Mesenchymal stem cell (in vitro differentiated cells and primary cell): Measurements from ENCODE around the gene TMEM248.
"Not testable (repeated sequence)": the region's sequence is repeated elsewhere in the genome, so short reads cannot be mapped to it uniquely, and the experiment has no call there.

Source experiments
- DNase-seq: peaks from one replicate; pipeline ENCODE4 v3.0.0-alpha.2; 2013
- H2AFZ ChIP-seq: one replicate; pipeline ENCODE4 v1.6.1; 2013; ENCODE audit warnings: low read depth, mild to moderate bottlenecking, control low read depth, inconsistent platforms, low read length, moderate library complexity
- H2AK5ac ChIP-seq: 2 replicates; pipeline ENCODE4 v1.6.1; 2013; ENCODE audit warnings: low read length, moderate library complexity, mild to moderate bottlenecking, inconsistent platforms; ENCODE audit not compliant: severe bottlenecking
- H2BK120ac ChIP-seq: one replicate; pipeline ENCODE4 v1.6.1; 2013; ENCODE audit warnings: low read depth, mild to moderate bottlenecking, inconsistent platforms, low read length, moderate library complexity
- H2BK12ac ChIP-seq, 2 experiments: one replicate each; pipeline ENCODE4 v1.6.1; 2013; ENCODE audit warnings: inconsistent platforms in 2 of 2, low read length in 2 of 2, mild to moderate bottlenecking in 2 of 2, moderate library complexity in 2 of 2, control low read depth in 1 of 2
- H2BK15ac ChIP-seq: one replicate; pipeline ENCODE4 v1.6.1; 2013; ENCODE audit warnings: mild to moderate bottlenecking, low read depth, inconsistent platforms; ENCODE audit not compliant: poor library complexity, severe bottlenecking
- H2BK5ac ChIP-seq: 2 replicates; pipeline ENCODE4 v1.6.1; 2013; ENCODE audit warnings: low read depth, mild to moderate bottlenecking, low read length, control low read depth, inconsistent platforms; ENCODE audit not compliant: poor library complexity, severe bottlenecking
- H3K14ac ChIP-seq, 2 experiments: one replicate each; pipeline ENCODE4 v1.6.1; 2013; ENCODE audit warnings: inconsistent platforms in 2 of 2, low read length in 2 of 2, control low read depth in 1 of 2, mild to moderate bottlenecking in 1 of 2, moderate library complexity in 1 of 2
- H3K18ac ChIP-seq, 2 experiments: one replicate each; pipeline ENCODE4 v1.6.1; 2013; ENCODE audit warnings: inconsistent platforms in 2 of 2, low read length in 2 of 2, control low read depth in 1 of 2, low read depth in 1 of 2, mild to moderate bottlenecking in 1 of 2
- H3K23ac ChIP-seq, 2 experiments: one replicate each; pipeline ENCODE4 v1.6.1; 2013; ENCODE audit warnings: inconsistent platforms in 2 of 2, low read length in 2 of 2, mild to moderate bottlenecking in 2 of 2, moderate library complexity in 2 of 2, control low read depth in 1 of 2
- H3K27ac ChIP-seq: 2 replicates; pipeline ENCODE4 v1.5.1; 2013; ENCODE audit warnings: mild to moderate bottlenecking, moderate library complexity, low read length, control low read depth, inconsistent platforms; ENCODE audit not compliant: poor library complexity, severe bottlenecking
- H3K27me3 ChIP-seq, 2 experiments: 2 replicates each; pipeline versions ENCODE4 v1.6.1 to v1.7.0; 2013; ENCODE audit warnings: low read length in 2 of 2, mild to moderate bottlenecking in 2 of 2, moderate library complexity in 2 of 2, control low read depth in 1 of 2, inconsistent platforms in 1 of 2; ENCODE audit not compliant: control insufficient read depth in 1 of 2, insufficient read depth in 1 of 2
- H3K36me3 ChIP-seq, 2 experiments: 2 replicates each; pipeline versions ENCODE4 v1.6.1 to v1.7.0; 2013; ENCODE audit warnings: low read length in 2 of 2, control low read depth in 1 of 2, inconsistent platforms in 1 of 2, low read depth in 1 of 2, mild to moderate bottlenecking in 1 of 2; ENCODE audit not compliant: insufficient read depth in 2 of 2, control insufficient read depth in 1 of 2
- H3K4ac ChIP-seq, 2 experiments: one replicate each; pipeline ENCODE4 v1.6.1; 2013; ENCODE audit warnings: inconsistent platforms in 2 of 2, low read length in 2 of 2, mild to moderate bottlenecking in 2 of 2, moderate library complexity in 2 of 2, control low read depth in 1 of 2, low read depth in 1 of 2
- H3K4me1 ChIP-seq: 2 replicates; pipeline ENCODE4 v1.6.1; 2013; ENCODE audit warnings: low read depth, low read length, control low read depth; ENCODE audit not compliant: control insufficient read depth, insufficient read depth
- H3K4me2 ChIP-seq: 2 replicates; pipeline ENCODE4 v1.6.1; 2013; ENCODE audit warnings: low read length, mild to moderate bottlenecking, inconsistent platforms; ENCODE audit not compliant: poor library complexity, severe bottlenecking
- H3K4me3 ChIP-seq, 2 experiments: 2 replicates each; pipeline versions ENCODE4 v1.5.1 to v1.7.0; 2013; ENCODE audit warnings: low read length in 2 of 2, mild to moderate bottlenecking in 2 of 2, control low read depth in 1 of 2, low read depth in 1 of 2; ENCODE audit not compliant: insufficient read depth in 1 of 2
- H3K79me1 ChIP-seq: replicated peaks from 2 replicates; pipeline ENCODE4 v1.6.1; 2013; ENCODE audit warnings: mild to moderate bottlenecking, control low read depth, low read length, inconsistent platforms; ENCODE audit not compliant: poor library complexity, severe bottlenecking
- H3K9ac ChIP-seq: 2 replicates; pipeline ENCODE4 v1.7.0; 2013; ENCODE audit warnings: mild to moderate bottlenecking, low read length, moderate library complexity
- H3K9me3 ChIP-seq: 2 replicates; pipeline ENCODE4 v1.7.0; 2013; ENCODE audit warnings: mild to moderate bottlenecking, low read length; ENCODE audit not compliant: control insufficient read depth
- H4K8ac ChIP-seq: one replicate; pipeline ENCODE4 v1.6.1; 2013; ENCODE audit warnings: inconsistent platforms, mild to moderate bottlenecking, low read length, moderate library complexity
- H4K91ac ChIP-seq: one replicate; pipeline ENCODE4 v1.6.1; 2013; ENCODE audit warnings: mild to moderate bottlenecking, low read length, inconsistent platforms
- WGBS: methylation state at CpG from one replicate; pipeline ENCODE4 v1.1.7; 2013; ENCODE audit warnings: mixed read lengths; 5-methylcytosine and 5-hydroxymethylcytosine counted together

TMEM248 gene

DNA sequence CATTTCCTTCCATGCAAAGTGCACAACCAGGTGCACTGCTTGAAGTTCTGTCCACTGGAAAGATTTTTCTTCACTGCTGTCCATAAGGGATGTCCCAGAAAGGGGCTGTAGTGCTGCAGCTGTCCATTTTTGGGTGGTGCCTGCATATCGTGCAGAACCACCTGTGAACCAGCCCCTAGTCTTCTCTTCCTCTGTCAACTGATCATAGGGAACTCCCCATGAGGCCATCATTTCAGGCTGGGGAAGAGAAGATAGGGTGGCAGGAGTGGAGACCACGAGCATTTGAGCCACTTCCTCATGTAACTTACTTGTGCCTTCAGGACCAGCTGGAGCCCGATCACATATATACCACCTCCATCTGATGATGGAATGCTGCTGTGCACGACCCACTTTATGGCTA is 12.4 kb upstream of the TMEM248 start:
- not testable (repeated sequence) for H3K4me1 ChIP-seq, H3K4me2 ChIP-seq, H3K9ac ChIP-seq, DNase-seq, H3K4me3 ChIP-seq, H4K8ac ChIP-seq, H3K79me1 ChIP-seq, H3K27ac ChIP-seq, H3K14ac ChIP-seq, H3K9me3 ChIP-seq, H2AK5ac ChIP-seq, H2BK120ac ChIP-seq, H2BK15ac ChIP-seq, H3K27me3 ChIP-seq, H4K91ac ChIP-seq, H3K4ac ChIP-seq, H3K23ac ChIP-seq, H3K18ac ChIP-seq, H2BK12ac ChIP-seq, H2BK5ac ChIP-seq, H2AFZ ChIP-seq
- peaks cover 4 to 14% of the 10 kb centered on the region in 2 experiments for H3K36me3 ChIP-seq
- 82% methylated on average over 3 of the region's 4 CpGs for WGBS

DNA sequence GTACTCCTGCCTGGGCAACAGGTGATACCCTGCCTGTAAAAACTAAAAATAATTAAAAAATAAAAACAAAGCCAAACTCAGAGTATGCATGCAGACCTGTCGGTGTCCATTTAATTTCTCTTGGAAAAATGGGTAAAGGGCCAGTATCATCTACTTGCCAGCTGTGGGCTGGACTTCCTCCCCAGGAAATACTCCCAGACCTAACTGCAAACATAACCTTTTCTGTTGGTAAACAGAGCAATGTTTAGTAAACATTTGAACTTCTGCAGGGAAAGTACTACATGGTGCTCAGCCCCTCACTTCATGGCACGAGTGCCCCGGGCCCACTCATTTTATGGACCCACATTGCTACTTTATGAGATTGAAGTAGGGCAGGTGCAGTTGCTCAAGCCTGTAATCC is 10.2 kb upstream of the TMEM248 start:
- Histone ChIP-seq H2BK15ac (no peak overlapping the region), H2AFZ (no peak overlapping the region), H3K9me3 (no peaks in the 10 kb centered on the region), H3K14ac (no peak overlapping the region), H2BK5ac (no peak overlapping the region), H3K4me3 (no peak overlapping the region), H3K36me3 (no peaks in the 10 kb centered on the region), H2AK5ac (no peak overlapping the region), H2BK120ac (no peak overlapping the region), H3K4me1 (peaks cover 2% of the 10 kb centered on the region), H3K18ac (no peak overlapping the region), H3K4ac (no peak overlapping the region), H3K4me2 (no peak overlapping the region), H3K27me3 (no peaks in the 10 kb centered on the region), H3K23ac (no peak overlapping the region), H2BK12ac (no peak overlapping the region), H3K9ac (no peak overlapping the region), H4K8ac (no peak overlapping the region), H3K79me1 (no peaks in the 10 kb centered on the region), H4K91ac (no peak overlapping the region), H3K27ac (no peak overlapping the region)
- WGBS, result 88% methylated on average over 3 of the region's 3 CpGs
- DNase-seq, result no peak

DNA sequence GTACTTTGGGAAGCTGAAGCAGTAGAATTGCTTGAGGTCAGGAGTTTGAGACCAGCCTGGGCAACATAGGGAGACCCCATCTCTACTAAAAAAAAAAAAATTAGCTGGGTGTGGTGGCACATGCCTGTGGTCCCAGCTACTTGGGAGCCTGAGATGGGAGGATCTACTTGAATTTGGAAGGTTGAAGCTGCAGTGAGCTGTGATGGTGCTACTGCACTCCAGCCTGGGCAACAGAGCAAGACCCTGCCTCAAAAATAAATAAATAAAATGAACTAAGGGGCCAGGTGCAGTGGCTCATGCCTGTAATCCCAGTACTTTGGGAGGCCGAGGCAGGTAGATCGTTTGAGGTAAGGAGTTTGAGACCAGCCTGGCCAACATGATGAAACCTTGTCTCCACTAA is 9.8 kb upstream of the TMEM248 start:
- not testable (repeated sequence) for H4K91ac ChIP-seq, H3K27me3 ChIP-seq, H2BK15ac ChIP-seq, H3K14ac ChIP-seq, H3K18ac ChIP-seq, H3K4me1 ChIP-seq, H2AFZ ChIP-seq, H3K4me2 ChIP-seq, H3K4ac ChIP-seq, H2AK5ac ChIP-seq, DNase-seq, H3K27ac ChIP-seq, H3K36me3 ChIP-seq, H2BK12ac ChIP-seq, H3K9me3 ChIP-seq, H2BK5ac ChIP-seq, H4K8ac ChIP-seq, H2BK120ac ChIP-seq, H3K23ac ChIP-seq, H3K4me3 ChIP-seq, H3K79me1 ChIP-seq, H3K9ac ChIP-seq
- WGBS, result 92% methylated on average over 2 of the region's 2 CpGs

DNA sequence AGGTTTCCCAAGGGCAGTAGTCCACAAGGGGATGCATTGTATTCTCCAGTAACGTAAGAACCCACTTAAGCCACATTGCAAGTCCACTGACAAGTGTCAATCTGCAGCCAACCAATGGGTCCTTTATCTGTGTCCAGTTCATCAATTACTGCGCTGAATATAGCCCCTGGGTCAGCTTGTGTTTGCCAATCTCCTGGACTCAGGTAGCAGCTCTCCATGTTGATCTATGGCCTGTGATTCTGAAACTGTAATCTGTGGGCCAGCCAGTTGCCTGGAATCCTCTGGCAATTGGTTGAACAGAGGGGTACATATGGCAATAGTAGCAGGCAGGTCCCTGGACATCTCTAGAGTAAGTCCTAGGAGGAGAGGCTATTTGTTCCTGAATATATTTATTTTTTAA is 8.8 kb upstream of the TMEM248 start:
- Histone ChIP-seq H3K4me1 (peaks cover 2% of the 10 kb centered on the region), H3K18ac (no peak overlapping the region), H3K23ac (no peak overlapping the region), H2BK12ac (no peak overlapping the region), H2AK5ac (no peak overlapping the region), H2BK120ac (no peak overlapping the region), H2BK15ac (no peak overlapping the region), H4K8ac (no peak overlapping the region), H3K27me3 (no peaks in the 10 kb centered on the region), H2AFZ (no peak overlapping the region), H3K9me3 (no peaks in the 10 kb centered on the region), H3K9ac (no peak overlapping the region), H3K14ac (no peak overlapping the region), H3K27ac (no peak overlapping the region), H3K4me3 (no peak overlapping the region), H3K4ac (no peak overlapping the region), H4K91ac (no peak overlapping the region), H3K4me2 (no peak overlapping the region), H3K79me1 (no peaks in the 10 kb centered on the region), H2BK5ac (no peak overlapping the region), H3K36me3 (no peaks in the 10 kb centered on the region)
- 91% methylated on average over 2 of the region's 2 CpGs for WGBS
- no peak for DNase-seq
